Measurements from ENCODE around the gene MYRF. TPM values are rescaled to one million over a fixed set of nuclear protein-coding genes. Genes with fewer than 3 reads are reported as not detected.
A peak's percentile ranks its signal among the peaks of the same experiment; 100 is the strongest.

Gene MYRF
- total and polyA plus RNA-seq, 4 donors: 11.9 to 41.2 (median 25.2) TPM

DNA sequence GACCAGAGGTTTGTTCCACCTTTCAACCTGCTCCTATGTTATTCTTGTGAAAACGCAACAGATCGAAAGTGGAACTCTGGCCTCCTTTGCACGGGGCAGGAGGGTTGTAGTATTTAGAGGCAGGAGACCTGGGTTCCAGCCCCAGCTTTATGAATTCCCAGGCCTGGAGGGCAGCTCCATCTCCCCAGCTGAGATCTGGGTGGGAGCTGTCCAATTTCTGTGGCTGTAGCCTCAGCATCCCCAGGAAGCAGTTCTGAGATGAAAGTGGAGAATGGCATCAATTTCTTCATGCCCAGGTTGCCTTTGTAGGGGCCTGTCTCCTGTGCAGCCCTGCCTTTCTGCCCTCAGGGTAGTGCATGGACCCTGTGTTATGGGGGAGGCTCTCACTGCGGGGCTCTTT is 79.8 kb downstream of the MYRF start:
- H3K27me3 ChIP-seq (ENCODE audit: control insufficient read depth in 3 of 3, insufficient read depth in 3 of 3, low read length in 2 of 3): no peaks in the 10 kb centered on the region
- H3K36me3 ChIP-seq (ENCODE audit: control insufficient read depth in 4 of 4, insufficient read depth in 4 of 4, low read length in 4 of 4): no peaks in the 10 kb centered on the region
- TF ChIP-seq, protein P1, sequence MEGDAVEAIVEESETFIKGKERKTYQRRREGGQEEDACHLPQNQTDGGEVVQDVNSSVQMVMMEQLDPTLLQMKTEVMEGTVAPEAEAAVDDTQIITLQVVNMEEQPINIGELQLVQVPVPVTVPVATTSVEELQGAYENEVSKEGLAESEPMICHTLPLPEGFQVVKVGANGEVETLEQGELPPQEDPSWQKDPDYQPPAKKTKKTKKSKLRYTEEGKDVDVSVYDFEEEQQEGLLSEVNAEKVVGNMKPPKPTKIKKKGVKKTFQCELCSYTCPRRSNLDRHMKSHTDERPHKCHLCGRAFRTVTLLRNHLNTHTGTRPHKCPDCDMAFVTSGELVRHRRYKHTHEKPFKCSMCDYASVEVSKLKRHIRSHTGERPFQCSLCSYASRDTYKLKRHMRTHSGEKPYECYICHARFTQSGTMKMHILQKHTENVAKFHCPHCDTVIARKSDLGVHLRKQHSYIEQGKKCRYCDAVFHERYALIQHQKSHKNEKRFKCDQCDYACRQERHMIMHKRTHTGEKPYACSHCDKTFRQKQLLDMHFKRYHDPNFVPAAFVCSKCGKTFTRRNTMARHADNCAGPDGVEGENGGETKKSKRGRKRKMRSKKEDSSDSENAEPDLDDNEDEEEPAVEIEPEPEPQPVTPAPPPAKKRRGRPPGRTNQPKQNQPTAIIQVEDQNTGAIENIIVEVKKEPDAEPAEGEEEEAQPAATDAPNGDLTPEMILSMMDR (IDR thresholded peaks at IDR 0.05; ENCODE audit: control extremely low read depth, extremely low read depth): no peak
- peaks cover 0 to 28% (median 14%) of the 10 kb centered on the region in 5 donors for H3K4me1 ChIP-seq (ENCODE audit: control insufficient read depth in 5 of 5, insufficient read depth in 5 of 5, low read length in 5 of 5)
- H3K4me3 ChIP-seq: no peak overlapping the region
- no peak overlapping the region for H3K27ac ChIP-seq (ENCODE audit: low read depth in 1 of 2, low read length in 1 of 2)
- ATAC-seq (ENCODE audit: insufficient read depth, low FRiP score): no peak
- 92 to 94% methylated on average over 4 of the region's 4 CpGs for WGBS, 2 donors
- H3K9me3 ChIP-seq (ENCODE audit: control insufficient read depth in 4 of 4, insufficient read depth in 3 of 4, low read length in 3 of 4): peaks cover 0 to 1% (median 0%) of the 10 kb centered on the region in 4 donors
- H3K9ac ChIP-seq (ENCODE audit: insufficient read depth in 1 of 2, low read length in 2 of 2): no peak overlapping the region
- no peak for DNase-seq

DNA sequence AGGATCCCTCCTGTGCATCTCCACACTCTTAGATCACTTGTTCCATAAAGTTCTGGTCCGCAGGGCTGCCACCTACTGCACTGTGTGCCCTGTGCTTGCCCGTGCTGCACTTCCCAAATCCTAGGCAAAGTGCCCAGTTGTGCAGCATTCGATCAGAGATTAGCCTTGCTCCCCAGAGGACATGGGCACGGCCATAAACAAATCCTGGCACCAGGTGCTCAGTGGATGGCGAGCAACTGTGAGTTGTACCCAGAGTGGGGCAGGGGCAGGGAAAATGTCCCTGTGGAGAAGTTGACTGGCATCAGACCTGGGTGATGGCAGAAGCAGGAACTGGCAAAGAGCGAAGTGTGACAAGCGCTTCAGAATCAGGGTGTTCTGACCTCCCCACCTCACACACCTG is 80.3 kb downstream of the MYRF start:
- H3K27ac ChIP-seq (ENCODE audit: low read depth in 1 of 2, low read length in 1 of 2): no peak overlapping the region
- H3K27me3 ChIP-seq (ENCODE audit: control insufficient read depth in 3 of 3, insufficient read depth in 3 of 3, low read length in 2 of 3): no peaks in the 10 kb centered on the region
- H3K4me3 ChIP-seq: no peak overlapping the region
- DNase-seq: no peak
- no peak for ATAC-seq (ENCODE audit: insufficient read depth, low FRiP score)
- H3K9me3 ChIP-seq (ENCODE audit: control insufficient read depth in 4 of 4, insufficient read depth in 3 of 4, low read length in 3 of 4): no peaks in the 10 kb centered on the region
- TF ChIP-seq, protein P1 (IDR thresholded peaks at IDR 0.05; ENCODE audit: control extremely low read depth, extremely low read depth): no peak
- WGBS, 2 donors: 75 to 84% methylated on average over 7 of the region's 7 CpGs
- H3K4me1 ChIP-seq (ENCODE audit: control insufficient read depth in 5 of 5, insufficient read depth in 5 of 5, low read length in 5 of 5): peaks cover 0 to 27% (median 14%) of the 10 kb centered on the region in 5 donors
- no peaks in the 10 kb centered on the region for H3K36me3 ChIP-seq (ENCODE audit: control insufficient read depth in 4 of 4, insufficient read depth in 4 of 4, low read length in 4 of 4)
- H3K9ac ChIP-seq (ENCODE audit: insufficient read depth in 1 of 2, low read length in 2 of 2): no peak overlapping the region

DNA sequence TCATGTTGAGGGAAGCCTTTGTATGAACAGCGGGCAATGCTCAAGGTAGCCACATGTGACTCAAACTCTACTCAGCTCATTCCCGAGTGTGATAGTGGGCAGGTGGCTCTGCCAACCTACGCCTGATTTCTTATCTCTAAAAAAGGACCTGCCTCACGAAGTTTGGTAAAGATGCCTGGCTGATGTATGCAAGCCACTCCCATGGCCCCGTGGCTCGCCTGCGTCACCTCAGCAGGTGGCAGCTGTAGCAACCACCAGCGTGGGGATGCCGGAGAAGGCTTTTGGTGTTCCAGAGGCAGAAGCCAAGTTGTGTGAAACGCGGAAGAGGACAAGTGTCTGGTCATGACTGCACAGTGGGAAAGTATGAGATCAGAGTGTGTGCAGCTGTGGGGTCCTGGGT is 81.0 kb downstream of the MYRF start:
- WGBS, 2 donors: 89 to 94% methylated on average over 11 of the region's 11 CpGs
- Histone ChIP-seq H3K36me3 (ENCODE audit: control insufficient read depth in 4 of 4, insufficient read depth in 4 of 4, low read length in 4 of 4) (no peaks in the 10 kb centered on the region), H3K9me3 (ENCODE audit: control insufficient read depth in 4 of 4, insufficient read depth in 3 of 4, low read length in 3 of 4) (no peaks in the 10 kb centered on the region), H3K9ac (ENCODE audit: insufficient read depth in 1 of 2, low read length in 2 of 2) (no peak overlapping the region), H3K4me1 (ENCODE audit: control insufficient read depth in 5 of 5, insufficient read depth in 5 of 5, low read length in 5 of 5) (peaks cover 0 to 27% (median 11%) of the 10 kb centered on the region in 5 donors), H3K27me3 (ENCODE audit: control insufficient read depth in 3 of 3, insufficient read depth in 3 of 3, low read length in 2 of 3) (no peaks in the 10 kb centered on the region), H3K4me3 (no peak overlapping the region), H3K27ac (ENCODE audit: low read depth in 1 of 2, low read length in 1 of 2) (no peak overlapping the region)
- TF ChIP-seq, protein P1 (IDR thresholded peaks at IDR 0.05; ENCODE audit: control extremely low read depth, extremely low read depth): no peak
- no peak for DNase-seq
- ATAC-seq (ENCODE audit: insufficient read depth, low FRiP score): no peak

DNA sequence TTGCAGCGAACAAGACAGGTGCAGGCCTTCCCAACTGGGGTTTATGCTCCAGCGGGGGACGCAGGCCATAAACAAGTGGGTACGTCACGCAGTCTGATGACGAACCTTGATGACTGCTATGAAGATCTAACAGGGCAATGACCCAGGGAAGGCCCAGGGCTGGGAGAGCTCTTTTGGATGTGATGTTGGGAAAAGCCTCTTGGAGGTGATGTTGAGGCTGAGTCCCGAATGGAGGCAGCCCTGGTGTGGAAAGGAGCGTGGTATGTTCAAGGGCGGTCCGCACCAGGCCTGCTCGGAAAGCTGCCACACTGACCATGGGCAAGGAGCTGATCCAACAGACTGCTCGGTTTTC is 81.5 kb downstream of the MYRF start:
- Histone ChIP-seq H3K4me3 (no peak overlapping the region), H3K27me3 (ENCODE audit: control insufficient read depth in 3 of 3, insufficient read depth in 3 of 3, low read length in 2 of 3) (no peaks in the 10 kb centered on the region), H3K36me3 (ENCODE audit: control insufficient read depth in 4 of 4, insufficient read depth in 4 of 4, low read length in 4 of 4) (no peaks in the 10 kb centered on the region), H3K9me3 (ENCODE audit: control insufficient read depth in 4 of 4, insufficient read depth in 3 of 4, low read length in 3 of 4) (no peaks in the 10 kb centered on the region), H3K9ac (ENCODE audit: insufficient read depth in 1 of 2, low read length in 2 of 2) (no peak overlapping the region), H3K27ac (ENCODE audit: low read depth in 1 of 2, low read length in 1 of 2) (peak overlapping the region in 1 of 2 donors; percentile 74), H3K4me1 (ENCODE audit: control insufficient read depth in 5 of 5, insufficient read depth in 5 of 5, low read length in 5 of 5) (peaks cover 0 to 25% (median 12%) of the 10 kb centered on the region in 5 donors)
- ATAC-seq (ENCODE audit: insufficient read depth, low FRiP score) (no peak), DNase-seq (no peak)
- TF ChIP-seq, protein P1 (IDR thresholded peaks at IDR 0.05; ENCODE audit: control extremely low read depth, extremely low read depth): no peak
- WGBS, 2 donors: 91 to 95% methylated on average over 12 of the region's 12 CpGs
